Upper lobe of right lung (tissue), 1 donor: ENCODE data around the gene EN1. TPM values are rescaled to one million over a fixed set of nuclear protein-coding genes. Genes with fewer than 3 reads are reported as not detected.

Source experiments
- ATAC-seq: fragments of 200-7000 bp; cut with Tn5 transposase; one replicate; pipeline ENCODE4 v1.9.1; 2020; ENCODE audit warnings: mild to moderate bottlenecking, moderate library complexity
- DNase-seq: peaks from one replicate; pipeline ENCODE4 v3.0.0-alpha.2; 2020
- H3K27ac ChIP-seq: fragments of 200-600 bp; one replicate; pipeline ENCODE4 v1.8.0; 2022
- H3K27me3 ChIP-seq: fragments of 200-600 bp; one replicate; pipeline ENCODE4 v1.8.0; 2022; ENCODE audit warnings: mild to moderate bottlenecking
- H3K36me3 ChIP-seq: fragments of 200-600 bp; one replicate; pipeline ENCODE4 v1.8.0; 2022
- H3K4me1 ChIP-seq: fragments of 200-600 bp; one replicate; pipeline ENCODE4 v1.8.0; 2022
- H3K4me3 ChIP-seq: fragments of 200-600 bp; one replicate; pipeline ENCODE4 v1.8.0; 2022; ENCODE audit warnings: mild to moderate bottlenecking
- H3K9me3 ChIP-seq: fragments of 200-600 bp; one replicate; pipeline ENCODE4 v1.8.0; 2022
- intact Hi-C: fragments of 100-400 bp; cut with DNase I; formaldehyde crosslinking; loops from one replicate; pipeline ENCODE4 v1.11.0; 2022
- total RNA-seq: library from RNA; stranded (reverse); fragmentation: NEBNext Ultra II Directional; extraction: Animal tissue kit (Norgen Biotek cat#: 25700); gene quantifications from one replicate; pipeline ENCODE4 v1.2.1, GENCODE V29; 2021
- TF ChIP-seq, protein P1 (sequence below): fragments of 200-600 bp; IDR thresholded peaks from one replicate; pipeline ENCODE4 v1.8.0; 2022; ENCODE audit warnings: antibody characterized with exemption
- donor health status: DM: no; HTN: yes; CAD: no; lungs with severe emphysema.

The EN1 gene
- total RNA-seq, 1 donor from 2014 or later, result not detected

GRCh38 chr2:118858485-118859156, 11.2 kb upstream of the EN1 start:
- no peaks in the 10 kb centered on the region for H3K9me3 ChIP-seq
- H3K36me3 ChIP-seq, result no peaks in the 10 kb centered on the region
- ATAC-seq, result no peak
- H3K27ac ChIP-seq, result no peak overlapping the region
- TF ChIP-seq, protein P1, sequence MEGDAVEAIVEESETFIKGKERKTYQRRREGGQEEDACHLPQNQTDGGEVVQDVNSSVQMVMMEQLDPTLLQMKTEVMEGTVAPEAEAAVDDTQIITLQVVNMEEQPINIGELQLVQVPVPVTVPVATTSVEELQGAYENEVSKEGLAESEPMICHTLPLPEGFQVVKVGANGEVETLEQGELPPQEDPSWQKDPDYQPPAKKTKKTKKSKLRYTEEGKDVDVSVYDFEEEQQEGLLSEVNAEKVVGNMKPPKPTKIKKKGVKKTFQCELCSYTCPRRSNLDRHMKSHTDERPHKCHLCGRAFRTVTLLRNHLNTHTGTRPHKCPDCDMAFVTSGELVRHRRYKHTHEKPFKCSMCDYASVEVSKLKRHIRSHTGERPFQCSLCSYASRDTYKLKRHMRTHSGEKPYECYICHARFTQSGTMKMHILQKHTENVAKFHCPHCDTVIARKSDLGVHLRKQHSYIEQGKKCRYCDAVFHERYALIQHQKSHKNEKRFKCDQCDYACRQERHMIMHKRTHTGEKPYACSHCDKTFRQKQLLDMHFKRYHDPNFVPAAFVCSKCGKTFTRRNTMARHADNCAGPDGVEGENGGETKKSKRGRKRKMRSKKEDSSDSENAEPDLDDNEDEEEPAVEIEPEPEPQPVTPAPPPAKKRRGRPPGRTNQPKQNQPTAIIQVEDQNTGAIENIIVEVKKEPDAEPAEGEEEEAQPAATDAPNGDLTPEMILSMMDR, result no peak
- intact Hi-C loops, result loop anchor here (10.0 kb wide), 1 partner anchor 634 kb away; no protein-coding TSS in a partner anchor
- H3K27me3 ChIP-seq, result peaks cover 89% of the 10 kb centered on the region
- no peak overlapping the region for H3K4me3 ChIP-seq
- H3K4me1 ChIP-seq, result peaks cover 20% of the 10 kb centered on the region
- DNase-seq, result peak; percentile 60

- DNase-seq, result peak; percentile 46
These were observed 10.4 kb upstream of the EN1 start for GRCh38 chr2:118857677-118858484.

DNA sequence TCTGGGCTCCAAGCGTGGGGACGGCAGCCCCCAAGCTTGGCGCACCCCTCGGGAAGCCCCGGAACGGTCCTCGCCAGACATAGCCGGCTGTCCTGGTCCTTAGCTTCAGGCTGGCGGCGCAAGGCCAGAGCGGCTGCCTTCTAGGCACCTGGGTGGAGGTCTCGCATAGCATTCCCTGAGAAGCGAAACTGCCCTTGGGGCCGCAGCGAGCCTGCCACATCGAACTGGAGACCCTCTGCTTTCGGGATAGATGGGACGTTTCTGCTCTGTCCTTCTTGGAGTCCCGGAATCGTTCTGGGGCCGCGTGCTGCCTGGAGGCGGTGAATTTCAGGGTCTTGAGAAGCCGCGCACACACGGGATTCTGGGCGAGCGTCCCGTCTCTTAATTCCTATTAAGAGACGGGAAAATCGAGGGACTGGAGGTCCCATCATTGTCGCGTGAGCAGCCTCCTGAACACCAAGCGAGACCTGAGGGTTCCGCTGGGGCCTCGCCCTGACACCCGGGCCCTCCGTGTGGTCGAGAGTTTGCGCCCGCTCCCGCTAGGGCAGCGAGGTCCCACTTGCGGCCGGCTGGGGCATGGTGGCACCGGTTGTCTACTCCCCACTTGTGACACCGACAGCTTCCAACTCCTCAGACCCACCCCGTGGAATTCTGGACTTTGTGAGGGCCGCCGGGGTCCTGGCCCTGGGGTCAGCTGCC, 9.7 kb upstream of the EN1 start:
- H3K27ac ChIP-seq, result no peak overlapping the region
- H3K4me3 ChIP-seq, result no peak overlapping the region
- H3K9me3 ChIP-seq, result no peaks in the 10 kb centered on the region
- peak; percentile 54 for DNase-seq
- TF ChIP-seq, protein P1, result no peak
- no peaks in the 10 kb centered on the region for H3K36me3 ChIP-seq
- intact Hi-C loops, result loop anchor here (10.0 kb wide), 1 partner anchor 632 kb away; no protein-coding TSS in a partner anchor
- no peak for ATAC-seq
- peaks cover 20% of the 10 kb centered on the region for H3K4me1 ChIP-seq
- peaks cover 99% of the 10 kb centered on the region for H3K27me3 ChIP-seq

More at GRCh38 chr2:118857677-118858484, 10.4 kb upstream of the EN1 start:
- Histone ChIP-seq H3K36me3 (no peaks in the 10 kb centered on the region), H3K9me3 (no peaks in the 10 kb centered on the region), H3K4me3 (no peak overlapping the region), H3K27me3 (peaks cover 96% of the 10 kb centered on the region), H3K27ac (no peak overlapping the region), H3K4me1 (peaks cover 20% of the 10 kb centered on the region)
- no peak for ATAC-seq
- TF ChIP-seq, protein P1, result no peak
- intact Hi-C loops, result loop anchor here (10.0 kb wide), 1 partner anchor 633 kb away; no protein-coding TSS in a partner anchor

GRCh38 chr2:118856330-118856977, 9.0 kb upstream of the EN1 start:
- H3K9me3 ChIP-seq, result no peaks in the 10 kb centered on the region
- H3K4me1 ChIP-seq, result peaks cover 20% of the 10 kb centered on the region
- intact Hi-C loops, result loop anchor here (10.0 kb wide), 1 partner anchor 632 kb away; no protein-coding TSS in a partner anchor
- H3K36me3 ChIP-seq, result no peaks in the 10 kb centered on the region
- H3K27me3 ChIP-seq, result peaks cover 99% of the 10 kb centered on the region
- H3K27ac ChIP-seq, result no peak overlapping the region
- H3K4me3 ChIP-seq, result no peak overlapping the region
- TF ChIP-seq, protein P1, result no peak
- ATAC-seq (no peak), DNase-seq (peak; percentile 45)
